ENCODE data around the gene FAM120AOS. TPM values are rescaled to one million over a fixed set of nuclear protein-coding genes. Genes with fewer than 3 reads are reported as not detected.

FAM120AOS gene
- total and polyA plus RNA-seq, 12 donors, result 26.2 to 62.6 (median 46.6) TPM

DNA sequence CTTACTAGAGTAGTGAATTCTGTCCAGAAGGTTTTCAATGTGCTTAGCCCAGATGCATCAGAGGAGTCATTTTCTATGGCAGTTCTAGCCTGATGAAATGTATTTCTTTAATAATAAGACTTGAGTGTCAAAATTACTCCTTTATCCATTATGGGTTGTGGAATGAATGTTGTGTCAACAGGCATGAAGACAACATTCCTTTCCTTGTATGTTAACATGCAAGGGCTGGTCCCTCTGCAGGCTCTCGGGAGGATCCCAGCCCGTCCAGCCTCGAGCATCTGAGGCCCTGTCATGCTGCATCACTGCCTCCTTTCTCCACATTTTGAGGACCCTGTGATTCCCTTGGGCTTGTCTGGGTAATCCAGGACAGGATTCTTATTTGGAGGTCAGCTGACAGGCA is 42.9 kb upstream of the FAM120AOS start:
- peaks cover 0 to 35% of the 10 kb centered on the region in 2 donors for H3K36me3 ChIP-seq (replicated peaks in 1 of 2)
- no peak for DNase-seq
- intact Hi-C loops (cut with DNase I), result no loop called here
- H3K4me3 ChIP-seq, result no peak overlapping the region
- no peaks in the 10 kb centered on the region for H3K27me3 ChIP-seq
- TF ChIP-seq POLR2A (IDR thresholded peaks at IDR 0.05), result no peak
- TF ChIP-seq, protein P1, sequence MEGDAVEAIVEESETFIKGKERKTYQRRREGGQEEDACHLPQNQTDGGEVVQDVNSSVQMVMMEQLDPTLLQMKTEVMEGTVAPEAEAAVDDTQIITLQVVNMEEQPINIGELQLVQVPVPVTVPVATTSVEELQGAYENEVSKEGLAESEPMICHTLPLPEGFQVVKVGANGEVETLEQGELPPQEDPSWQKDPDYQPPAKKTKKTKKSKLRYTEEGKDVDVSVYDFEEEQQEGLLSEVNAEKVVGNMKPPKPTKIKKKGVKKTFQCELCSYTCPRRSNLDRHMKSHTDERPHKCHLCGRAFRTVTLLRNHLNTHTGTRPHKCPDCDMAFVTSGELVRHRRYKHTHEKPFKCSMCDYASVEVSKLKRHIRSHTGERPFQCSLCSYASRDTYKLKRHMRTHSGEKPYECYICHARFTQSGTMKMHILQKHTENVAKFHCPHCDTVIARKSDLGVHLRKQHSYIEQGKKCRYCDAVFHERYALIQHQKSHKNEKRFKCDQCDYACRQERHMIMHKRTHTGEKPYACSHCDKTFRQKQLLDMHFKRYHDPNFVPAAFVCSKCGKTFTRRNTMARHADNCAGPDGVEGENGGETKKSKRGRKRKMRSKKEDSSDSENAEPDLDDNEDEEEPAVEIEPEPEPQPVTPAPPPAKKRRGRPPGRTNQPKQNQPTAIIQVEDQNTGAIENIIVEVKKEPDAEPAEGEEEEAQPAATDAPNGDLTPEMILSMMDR (IDR thresholded peaks at IDR 0.05), result no peak
- H3K9me3 ChIP-seq (replicated peaks in 1 of 3), result no peaks in the 10 kb centered on the region
- 70 to 96% (median 83%) methylated on average over 3 of the region's 3 CpGs for WGBS, 4 donors
- no peak overlapping the region for H3K27ac ChIP-seq
- peaks cover 3 to 9% of the 10 kb centered on the region in 2 donors for H3K4me1 ChIP-seq (replicated peaks in 1 of 2)

DNA sequence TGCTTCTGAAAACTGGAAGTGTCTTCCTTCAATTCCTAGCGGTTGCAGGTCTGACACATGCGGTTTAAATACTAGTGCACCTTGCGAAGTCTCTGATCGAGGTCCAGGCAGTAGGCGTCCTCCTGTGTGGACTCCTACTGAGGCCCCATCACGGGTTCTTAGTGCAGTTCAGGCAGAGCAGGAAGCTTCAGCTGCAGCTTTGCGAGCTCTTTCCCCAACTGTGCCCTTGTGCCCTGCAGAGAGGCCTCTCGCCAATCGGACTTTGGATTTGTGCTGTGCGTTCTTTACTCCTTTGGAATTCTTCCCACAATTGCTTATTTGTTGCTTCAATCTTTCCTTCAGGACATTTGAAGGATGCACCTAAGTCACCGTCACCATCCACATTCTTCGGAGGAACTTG is 40.6 kb upstream of the FAM120AOS start:
- TF ChIP-seq POLR2A (IDR thresholded peaks at IDR 0.05), result no peak
- TF ChIP-seq, protein P1 (IDR thresholded peaks at IDR 0.05), result no peak
- intact Hi-C loops (cut with DNase I), result no loop called here
- H3K4me3 ChIP-seq, result no peak overlapping the region
- no peaks in the 10 kb centered on the region for H3K9me3 ChIP-seq (replicated peaks in 1 of 3)
- H3K27ac ChIP-seq, result no peak overlapping the region
- H3K36me3 ChIP-seq (replicated peaks in 1 of 2), result peaks cover 0 to 26% of the 10 kb centered on the region in 2 donors
- DNase-seq, result no peak
- H3K27me3 ChIP-seq, result no peaks in the 10 kb centered on the region
- H3K4me1 ChIP-seq (replicated peaks in 1 of 2), result no peaks in the 10 kb centered on the region
- 92 to 99% (median 95%) methylated on average over 12 of the region's 12 CpGs for WGBS, 4 donors

DNA sequence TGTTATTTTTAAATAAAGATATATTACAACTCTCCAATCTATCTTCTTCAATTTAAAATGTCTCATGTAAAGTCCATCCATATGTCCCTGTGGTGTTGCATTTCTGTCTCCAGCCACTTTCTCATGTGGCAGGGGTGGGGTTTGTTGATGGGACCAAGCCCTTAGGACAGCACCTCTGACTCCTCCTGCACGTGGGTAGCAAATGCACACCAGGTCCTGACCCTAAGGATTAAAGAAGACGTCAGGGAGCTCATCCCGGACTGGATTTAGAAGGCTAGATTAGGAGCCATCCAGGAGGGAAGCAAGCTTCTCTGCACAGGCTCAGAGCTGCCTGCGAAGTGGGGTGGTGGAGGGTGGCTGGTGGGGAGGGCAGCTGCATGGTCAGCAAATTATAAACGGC is 38.9 kb upstream of the FAM120AOS start:
- 65 to 74% (median 73%) methylated on average over 5 of the region's 5 CpGs for WGBS, 4 donors
- TF ChIP-seq, protein P1 (IDR thresholded peaks at IDR 0.05), result no peak
- no peak for TF ChIP-seq POLR2A (IDR thresholded peaks at IDR 0.05)
- H3K4me3 ChIP-seq, result no peak overlapping the region
- H3K4me1 ChIP-seq (replicated peaks in 1 of 2), result no peaks in the 10 kb centered on the region
- intact Hi-C loops (cut with DNase I), result no loop called here
- H3K27me3 ChIP-seq, result no peaks in the 10 kb centered on the region
- no peak for DNase-seq
- H3K27ac ChIP-seq, result no peak overlapping the region
- H3K36me3 ChIP-seq (replicated peaks in 1 of 2), result peaks cover 0 to 12% of the 10 kb centered on the region in 2 donors
- no peaks in the 10 kb centered on the region for H3K9me3 ChIP-seq (replicated peaks in 1 of 3)

DNA sequence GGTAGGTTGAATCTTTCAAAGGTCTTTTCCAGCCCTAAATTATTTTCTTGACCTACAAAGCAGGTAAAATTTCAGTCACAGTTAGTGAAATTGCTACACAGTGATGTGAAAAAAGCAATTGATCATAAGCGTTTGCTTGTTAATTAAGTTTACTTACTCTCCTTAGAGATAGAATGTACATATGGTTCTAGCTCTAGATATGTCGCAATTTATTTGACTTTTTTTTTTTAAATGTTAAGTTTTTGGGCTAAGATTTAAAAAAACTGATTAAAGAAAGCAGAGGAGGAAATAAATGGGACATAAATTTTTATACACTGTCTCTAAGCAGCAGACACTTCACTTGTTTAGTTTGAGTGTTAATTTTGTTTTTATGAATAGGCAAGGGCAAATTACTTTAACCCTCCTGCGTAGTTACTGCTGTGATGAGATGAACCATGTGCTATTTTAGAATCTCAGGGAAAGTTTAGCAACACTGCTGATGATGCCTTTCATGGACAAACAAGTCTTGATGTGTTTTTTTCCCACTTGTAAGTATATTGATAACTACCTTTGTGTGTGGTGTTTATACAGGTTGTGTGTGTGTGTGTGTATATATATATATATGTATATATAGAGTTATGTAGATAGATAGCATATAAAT is 38.3 kb upstream of the FAM120AOS start:
- H3K4me3 ChIP-seq, result no peak overlapping the region
- no peak overlapping the region for H3K27ac ChIP-seq
- no peaks in the 10 kb centered on the region for H3K27me3 ChIP-seq
- no peaks in the 10 kb centered on the region for H3K4me1 ChIP-seq (replicated peaks in 1 of 2)
- peaks cover 0 to 8% of the 10 kb centered on the region in 2 donors for H3K36me3 ChIP-seq (replicated peaks in 1 of 2)
- intact Hi-C loops (cut with DNase I), result no loop called here
- WGBS, 4 donors, result 84 to 93% (median 88%) methylated on average over 3 of the region's 3 CpGs
- TF ChIP-seq, protein P1 (IDR thresholded peaks at IDR 0.05), result no peak
- no peak for TF ChIP-seq POLR2A (IDR thresholded peaks at IDR 0.05)
- H3K9me3 ChIP-seq (replicated peaks in 1 of 3), result no peaks in the 10 kb centered on the region
- no peak for DNase-seq
